ENCODE measurements around the gene GPHA2. TPM values are rescaled to one million over a fixed set of nuclear protein-coding genes. Genes with fewer than 3 reads are reported as not detected.

Gene GPHA2
- total and polyA plus RNA-seq, 8 donors, result 0.30 to 0.50 TPM; not detected in 6

DNA sequence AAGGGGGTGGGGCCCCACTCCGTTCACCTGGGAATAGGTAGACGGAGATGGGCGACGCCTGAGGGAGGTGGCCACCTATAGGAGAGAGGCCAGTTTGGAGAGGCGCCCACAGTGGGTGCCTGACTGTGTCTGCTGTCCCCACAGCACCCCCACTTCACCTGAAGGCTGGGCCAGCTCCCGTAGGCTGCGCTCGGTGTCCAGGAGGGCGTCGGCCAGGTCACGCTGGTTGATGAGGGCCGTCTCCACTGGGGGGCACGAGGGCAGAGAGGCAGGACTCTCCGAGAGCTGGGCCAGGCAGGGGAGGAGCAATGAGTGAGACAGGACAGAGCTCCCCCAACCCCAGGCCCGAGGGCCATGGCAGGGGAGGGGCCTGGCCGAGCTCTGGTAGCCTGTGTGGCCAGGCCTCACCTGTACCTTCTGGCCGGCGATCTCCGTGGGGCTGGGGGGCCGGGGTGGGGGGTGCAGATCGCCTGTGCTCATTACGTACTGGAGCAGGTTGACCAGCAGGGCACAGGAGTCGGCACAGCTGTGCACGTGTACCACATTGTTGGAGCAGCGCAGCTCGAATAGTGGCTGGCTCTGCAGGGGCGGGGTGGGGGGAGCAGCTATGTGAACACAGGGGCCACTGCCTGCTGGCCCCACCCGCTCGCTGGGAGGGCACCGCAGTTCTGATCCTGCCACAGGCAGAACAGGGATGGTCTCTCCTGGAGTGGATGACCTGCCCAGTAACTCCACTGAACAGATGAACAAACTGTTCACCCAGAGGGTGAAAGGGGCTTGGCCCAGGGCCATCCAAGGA, 33.4 kb downstream of the GPHA2 start:
- intact Hi-C loops (cut with DNase I; ENCODE audit: low total_unique reads), result no loop called here
- Histone ChIP-seq H3K9me3 (no peaks in the 10 kb centered on the region), H3K4me1 (no peaks in the 10 kb centered on the region), H3K27me3 (no peaks in the 10 kb centered on the region), H3K27ac (no peak overlapping the region), H3K36me3 (peaks cover 87 to 100% (median 100%) of the 10 kb centered on the region in 4 donors), H3K4me3 (no peak overlapping the region)
- no peak for DNase-seq
- no peak for TF ChIP-seq POLR2AphosphoS5 (IDR thresholded peaks at IDR 0.05)
- no peak for TF ChIP-seq EP300 (IDR thresholded peaks at IDR 0.05)
- TF ChIP-seq, protein P1, sequence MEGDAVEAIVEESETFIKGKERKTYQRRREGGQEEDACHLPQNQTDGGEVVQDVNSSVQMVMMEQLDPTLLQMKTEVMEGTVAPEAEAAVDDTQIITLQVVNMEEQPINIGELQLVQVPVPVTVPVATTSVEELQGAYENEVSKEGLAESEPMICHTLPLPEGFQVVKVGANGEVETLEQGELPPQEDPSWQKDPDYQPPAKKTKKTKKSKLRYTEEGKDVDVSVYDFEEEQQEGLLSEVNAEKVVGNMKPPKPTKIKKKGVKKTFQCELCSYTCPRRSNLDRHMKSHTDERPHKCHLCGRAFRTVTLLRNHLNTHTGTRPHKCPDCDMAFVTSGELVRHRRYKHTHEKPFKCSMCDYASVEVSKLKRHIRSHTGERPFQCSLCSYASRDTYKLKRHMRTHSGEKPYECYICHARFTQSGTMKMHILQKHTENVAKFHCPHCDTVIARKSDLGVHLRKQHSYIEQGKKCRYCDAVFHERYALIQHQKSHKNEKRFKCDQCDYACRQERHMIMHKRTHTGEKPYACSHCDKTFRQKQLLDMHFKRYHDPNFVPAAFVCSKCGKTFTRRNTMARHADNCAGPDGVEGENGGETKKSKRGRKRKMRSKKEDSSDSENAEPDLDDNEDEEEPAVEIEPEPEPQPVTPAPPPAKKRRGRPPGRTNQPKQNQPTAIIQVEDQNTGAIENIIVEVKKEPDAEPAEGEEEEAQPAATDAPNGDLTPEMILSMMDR (IDR thresholded peaks at IDR 0.05), result no peak
- TF ChIP-seq POLR2A (IDR thresholded peaks at IDR 0.05), result no peak
- 86 to 89% (median 88%) methylated on average over 10 to 30 of the region's 30 CpGs for WGBS, 5 donors

DNA sequence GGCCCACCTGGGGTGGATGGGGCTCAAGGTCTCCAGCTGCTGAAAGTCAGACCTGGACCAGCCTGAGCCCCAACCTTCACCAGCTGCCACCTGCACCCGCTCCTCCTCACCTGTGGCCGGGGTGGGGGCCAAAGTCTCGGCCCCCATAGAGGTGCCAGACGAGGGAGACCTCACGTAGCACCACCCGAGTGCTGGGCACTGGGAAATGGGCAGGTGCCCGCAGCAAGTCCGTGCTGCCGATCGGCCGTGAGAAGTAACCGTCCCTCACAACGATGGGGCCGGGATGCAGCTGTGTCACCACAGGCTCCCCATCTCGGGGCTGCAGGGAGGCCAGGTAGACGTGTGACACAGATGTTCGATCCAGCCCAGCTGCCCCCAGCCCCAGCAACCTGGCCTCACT, 34.9 kb downstream of the GPHA2 start:
- TF ChIP-seq, protein P1 (IDR thresholded peaks at IDR 0.05), result no peak
- TF ChIP-seq POLR2A (IDR thresholded peaks at IDR 0.05), result no peak
- TF ChIP-seq POLR2AphosphoS5 (IDR thresholded peaks at IDR 0.05), result no peak
- no peak for TF ChIP-seq EP300 (IDR thresholded peaks at IDR 0.05)
- WGBS, 5 donors, result 92 to 95% (median 95%) methylated on average over 16 to 17 of the region's 17 CpGs
- no peak for DNase-seq
- no peaks in the 10 kb centered on the region for H3K27me3 ChIP-seq
- H3K4me3 ChIP-seq, result no peak overlapping the region
- no peaks in the 10 kb centered on the region for H3K4me1 ChIP-seq
- peaks cover 74 to 100% (median 100%) of the 10 kb centered on the region in 4 donors for H3K36me3 ChIP-seq
- intact Hi-C loops (cut with DNase I; ENCODE audit: low total_unique reads), result no loop called here
- no peaks in the 10 kb centered on the region for H3K9me3 ChIP-seq
- no peak overlapping the region for H3K27ac ChIP-seq

DNA sequence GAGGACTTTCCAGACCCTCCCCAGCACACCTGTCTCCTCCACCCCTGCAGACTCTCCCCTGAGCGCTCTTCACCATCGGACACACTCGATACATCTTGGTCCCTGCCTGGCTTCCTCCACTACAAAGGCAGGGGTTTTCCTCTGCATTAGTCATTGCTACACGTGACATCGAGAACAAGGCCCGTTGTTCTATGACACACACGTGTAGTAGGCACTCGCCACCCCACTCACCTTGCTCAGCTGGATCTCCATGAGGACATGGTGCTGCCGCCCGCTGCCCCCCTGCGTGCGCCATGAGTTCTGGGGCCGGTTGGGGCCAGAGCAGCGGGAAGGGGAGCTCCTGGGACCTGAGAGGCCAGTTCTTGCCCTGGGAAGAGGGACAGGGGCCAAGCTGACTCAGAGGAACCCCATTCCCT, 35.4 kb downstream of the GPHA2 start:
- H3K36me3 ChIP-seq, result peaks cover 69 to 100% (median 100%) of the 10 kb centered on the region in 4 donors
- H3K9me3 ChIP-seq, result no peaks in the 10 kb centered on the region
- H3K27ac ChIP-seq, result no peak overlapping the region
- no peaks in the 10 kb centered on the region for H3K27me3 ChIP-seq
- H3K4me3 ChIP-seq, result no peak overlapping the region
- TF ChIP-seq POLR2AphosphoS5 (IDR thresholded peaks at IDR 0.05), result no peak
- TF ChIP-seq EP300 (IDR thresholded peaks at IDR 0.05), result no peak
- TF ChIP-seq, protein P1 (IDR thresholded peaks at IDR 0.05), result no peak
- TF ChIP-seq POLR2A (IDR thresholded peaks at IDR 0.05), result no peak
- no peaks in the 10 kb centered on the region for H3K4me1 ChIP-seq
- intact Hi-C loops (cut with DNase I; ENCODE audit: low total_unique reads), result no loop called here
- DNase-seq, result no peak
- 76 to 83% (median 82%) methylated on average over 12 to 14 of the region's 14 CpGs for WGBS, 5 donors

DNA sequence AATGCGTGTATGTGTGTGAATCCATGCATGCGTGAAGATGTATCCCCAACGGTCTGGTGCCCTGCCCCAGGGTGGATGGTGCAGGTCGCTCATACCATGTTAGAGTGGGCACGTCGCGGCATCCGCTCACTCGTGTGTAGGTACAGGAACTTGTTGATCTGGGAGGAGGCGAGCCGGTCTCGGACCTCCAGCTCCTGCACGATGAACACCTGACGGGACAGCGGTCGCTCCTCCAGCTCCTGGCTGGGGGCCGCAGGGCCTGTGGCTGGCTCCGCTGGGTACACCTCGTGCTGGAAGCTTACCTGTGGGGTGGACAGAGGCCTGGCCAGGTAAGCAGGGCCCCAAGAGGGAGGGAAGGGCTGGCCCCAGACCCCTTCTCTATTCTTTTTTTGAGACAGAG, 37.2 kb downstream of the GPHA2 start:
- intact Hi-C loops (cut with DNase I; ENCODE audit: low total_unique reads), result no loop called here
- no peaks in the 10 kb centered on the region for H3K27me3 ChIP-seq
- H3K36me3 ChIP-seq, result peaks cover 58 to 92% (median 91%) of the 10 kb centered on the region in 4 donors
- no peaks in the 10 kb centered on the region for H3K9me3 ChIP-seq
- no peak overlapping the region for H3K27ac ChIP-seq
- peaks cover 10 to 13% (median 12%) of the 10 kb centered on the region in 4 donors for H3K4me1 ChIP-seq
- TF ChIP-seq POLR2AphosphoS5 (IDR thresholded peaks at IDR 0.05) (no peak), EP300 (IDR thresholded peaks at IDR 0.05) (no peak), POLR2A (IDR thresholded peaks at IDR 0.05) (no peak)
- TF ChIP-seq, protein P1 (IDR thresholded peaks at IDR 0.05), result no peak
- 92 to 97% (median 96%) methylated on average over 19 of the region's 19 CpGs for WGBS, 5 donors
- H3K4me3 ChIP-seq, result no peak overlapping the region
- no peak for DNase-seq

All from stomach (tissue), 9 donors.